Measurements from ENCODE around the gene NPTX1.

NPTX1 gene

GRCh38 chr17:80423536-80424225 lies 52.7 kb downstream of the NPTX1 start:
- Histone ChIP-seq H3K27me3 (ENCODE audit: insufficient read depth, low read length) (no peaks in the 10 kb centered on the region), H3K4me3 (ENCODE audit: low read depth, low read length) (no peak overlapping the region), H3K27ac (ENCODE audit: low read depth, low read length) (no peak overlapping the region)

GRCh38 chr17:80422981-80423380 lies 53.4 kb downstream of the NPTX1 start:
- no peaks in the 10 kb centered on the region for H3K4me1 ChIP-seq (ENCODE audit: control insufficient read depth, insufficient read depth, low read length, unreplicated experiment)
- no peak overlapping the region for H2AFZ ChIP-seq (ENCODE audit: low read length, unreplicated experiment)
- H3K27me3 ChIP-seq (ENCODE audit: insufficient read depth, low read length): no peaks in the 10 kb centered on the region
- peaks cover 3% of the 10 kb centered on the region for H3K79me2 ChIP-seq (ENCODE audit: control insufficient read depth, insufficient read depth, low read length, unreplicated experiment)
- H3K27ac ChIP-seq (ENCODE audit: low read depth, low read length): no peak overlapping the region
- H3K4me3 ChIP-seq (ENCODE audit: low read depth, low read length): no peak overlapping the region
- no peaks in the 10 kb centered on the region for H3K36me3 ChIP-seq (ENCODE audit: insufficient read depth, low read length)

More at GRCh38 chr17:80423536-80424225, 52.7 kb downstream of the NPTX1 start:
- Histone ChIP-seq H3K4me1 (ENCODE audit: control insufficient read depth, insufficient read depth, low read length, unreplicated experiment) (no peaks in the 10 kb centered on the region), H3K79me2 (ENCODE audit: control insufficient read depth, insufficient read depth, low read length, unreplicated experiment) (no peaks in the 10 kb centered on the region), H2AFZ (ENCODE audit: low read length, unreplicated experiment) (no peak overlapping the region), H3K36me3 (ENCODE audit: insufficient read depth, low read length) (no peaks in the 10 kb centered on the region)

- no peaks in the 10 kb centered on the region for H3K27me3 ChIP-seq (ENCODE audit: insufficient read depth, low read length)
Observed at GRCh38 chr17:80422276-80422675, 54.1 kb downstream of the NPTX1 start.

GRCh38 chr17:80421381-80422090 lies 54.9 kb downstream of the NPTX1 start:
- H3K79me2 ChIP-seq (ENCODE audit: control insufficient read depth, insufficient read depth, low read length, unreplicated experiment): peaks cover 3% of the 10 kb centered on the region
- no peaks in the 10 kb centered on the region for H3K27me3 ChIP-seq (ENCODE audit: insufficient read depth, low read length)
- H3K4me3 ChIP-seq (ENCODE audit: low read depth, low read length): no peak overlapping the region
- H3K36me3 ChIP-seq (ENCODE audit: insufficient read depth, low read length): no peaks in the 10 kb centered on the region
- no peak overlapping the region for H3K27ac ChIP-seq (ENCODE audit: low read depth, low read length)
- no peak overlapping the region for H2AFZ ChIP-seq (ENCODE audit: low read length, unreplicated experiment)
- no peaks in the 10 kb centered on the region for H3K4me1 ChIP-seq (ENCODE audit: control insufficient read depth, insufficient read depth, low read length, unreplicated experiment)

More at GRCh38 chr17:80422276-80422675, 54.1 kb downstream of the NPTX1 start:
- Histone ChIP-seq H3K79me2 (ENCODE audit: control insufficient read depth, insufficient read depth, low read length, unreplicated experiment) (peaks cover 3% of the 10 kb centered on the region), H3K4me1 (ENCODE audit: control insufficient read depth, insufficient read depth, low read length, unreplicated experiment) (no peaks in the 10 kb centered on the region), H2AFZ (ENCODE audit: low read length, unreplicated experiment) (no peak overlapping the region), H3K36me3 (ENCODE audit: insufficient read depth, low read length) (no peaks in the 10 kb centered on the region), H3K4me3 (ENCODE audit: low read depth, low read length) (no peak overlapping the region), H3K27ac (ENCODE audit: low read depth, low read length) (no peak overlapping the region)

- Histone ChIP-seq H2AFZ (ENCODE audit: low read length, unreplicated experiment) (no peak overlapping the region), H3K27me3 (ENCODE audit: insufficient read depth, low read length) (no peaks in the 10 kb centered on the region), H3K27ac (ENCODE audit: low read depth, low read length) (no peak overlapping the region), H3K36me3 (ENCODE audit: insufficient read depth, low read length) (no peaks in the 10 kb centered on the region), H3K4me3 (ENCODE audit: low read depth, low read length) (no peak overlapping the region), H3K4me1 (ENCODE audit: control insufficient read depth, insufficient read depth, low read length, unreplicated experiment) (peaks cover 5% of the 10 kb centered on the region), H3K79me2 (ENCODE audit: control insufficient read depth, insufficient read depth, low read length, unreplicated experiment) (peaks cover 9% of the 10 kb centered on the region)
Observed at GRCh38 chr17:80419255-80419654, 57.2 kb downstream of the NPTX1 start.

GRCh38 chr17:80418589-80418988 lies 57.8 kb downstream of the NPTX1 start:
- H3K27me3 ChIP-seq (ENCODE audit: insufficient read depth, low read length): no peaks in the 10 kb centered on the region
- H3K27ac ChIP-seq (ENCODE audit: low read depth, low read length): no peak overlapping the region
- peaks cover 9% of the 10 kb centered on the region for H3K79me2 ChIP-seq (ENCODE audit: control insufficient read depth, insufficient read depth, low read length, unreplicated experiment)
- H2AFZ ChIP-seq (ENCODE audit: low read length, unreplicated experiment): no peak overlapping the region
- no peaks in the 10 kb centered on the region for H3K36me3 ChIP-seq (ENCODE audit: insufficient read depth, low read length)
- H3K4me1 ChIP-seq (ENCODE audit: control insufficient read depth, insufficient read depth, low read length, unreplicated experiment): peaks cover 11% of the 10 kb centered on the region
- no peak overlapping the region for H3K4me3 ChIP-seq (ENCODE audit: low read depth, low read length)
